Hindlimb muscle (tissue), 1 donor: ENCODE measurements around the gene C5orf24. TPM values are rescaled to one million over a fixed set of nuclear protein-coding genes. Genes with fewer than 3 reads are reported as not detected.
"Not testable (repeated sequence)": the region's sequence is repeated elsewhere in the genome, so short reads cannot be mapped to it uniquely, and the experiment has no call there.

Source experiments
- DNase-seq: peaks from one replicate; pipeline ENCODE4 v3.0.0-alpha.2; 2013
- polyA plus RNA-seq: library from polyadenylated mRNA; unstranded; fragments of 120-200 nt; gene quantifications from one replicate; pipeline ENCODE4 v1.2.1, GENCODE V29; 2013; ENCODE audit not compliant: insufficient read length

Gene C5orf24
- polyA plus RNA-seq = 62.9 TPM

GRCh38 chr5:134845852-134846640 is at the start of gene C5orf24:
TSS of gene C5orf24 (plus strand) at chr5:134845968. CDS start at chr5:134854901, 8,933 bp downstream.
- DNase-seq = peak; percentile 98

- no peak for DNase-seq
Observed at GRCh38 chr5:134798468-134798867, 47.3 kb upstream of the C5orf24 start.

- no peak for DNase-seq
Observed at GRCh38 chr5:134803821-134804220, 41.9 kb upstream of the C5orf24 start.

GRCh38 chr5:134813407-134813806 is 32.4 kb upstream of the C5orf24 start:
- DNase-seq = no peak

- DNase-seq = no peak
Observed at GRCh38 chr5:134813827-134814226, 31.9 kb upstream of the C5orf24 start.

GRCh38 chr5:134817006-134817405 is 28.8 kb upstream of the C5orf24 start:
- no peak for DNase-seq

- DNase-seq = no peak
Observed at GRCh38 chr5:134818776-134819175, 27.0 kb upstream of the C5orf24 start.

GRCh38 chr5:134819407-134819963 is 26.3 kb upstream of the C5orf24 start:
- DNase-seq = no peak

- DNase-seq = no peak
Observed at GRCh38 chr5:134821841-134822240, 23.9 kb upstream of the C5orf24 start.

- DNase-seq = no peak
Observed at GRCh38 chr5:134824681-134825080, 21.1 kb upstream of the C5orf24 start.

- no peak for DNase-seq
Observed at GRCh38 chr5:134825212-134825611, 20.6 kb upstream of the C5orf24 start.

- no peak for DNase-seq
Observed at GRCh38 chr5:134833340-134834032, 12.3 kb upstream of the C5orf24 start.

- DNase-seq = no peak
Observed at GRCh38 chr5:134835623-134836022, 10.1 kb upstream of the C5orf24 start.

GRCh38 chr5:134837530-134838181 is 8.1 kb upstream of the C5orf24 start:
- no peak for DNase-seq

- DNase-seq = not testable (repeated sequence)
Observed at GRCh38 chr5:134838361-134838760, 7.4 kb upstream of the C5orf24 start.

- DNase-seq = no peak
Observed at GRCh38 chr5:134840811-134841210, 5.0 kb upstream of the C5orf24 start.

- no peak for DNase-seq
Observed at GRCh38 chr5:134844252-134844651, 1.5 kb upstream of the C5orf24 start.

- no peak for DNase-seq
Observed at GRCh38 chr5:134845335-134845851, 375 bp upstream of the C5orf24 start.

- DNase-seq = no peak
Observed at GRCh38 chr5:134846641-134846960, 833 bp downstream of the C5orf24 start.

- DNase-seq = not testable (repeated sequence)
Observed at GRCh38 chr5:134849434-134849933, 3.7 kb downstream of the C5orf24 start.

- no peak for DNase-seq
Observed at GRCh38 chr5:134851307-134851923, 5.6 kb downstream of the C5orf24 start.

- not testable (repeated sequence) for DNase-seq
Observed at GRCh38 chr5:134856465-134856864, 10.7 kb downstream of the C5orf24 start.
